HG02763 (cell line): Measurements from ENCODE around the gene STAT4.

Experiments used
- ATAC-seq: cut with Tn5 transposase; IDR thresholded peaks from one replicate; pipeline ENCODE4 v1.9.1; 2021; ENCODE audit warnings: mild to moderate bottlenecking, moderate library complexity; ENCODE audit not compliant: unreplicated experiment

STAT4 gene

DNA sequence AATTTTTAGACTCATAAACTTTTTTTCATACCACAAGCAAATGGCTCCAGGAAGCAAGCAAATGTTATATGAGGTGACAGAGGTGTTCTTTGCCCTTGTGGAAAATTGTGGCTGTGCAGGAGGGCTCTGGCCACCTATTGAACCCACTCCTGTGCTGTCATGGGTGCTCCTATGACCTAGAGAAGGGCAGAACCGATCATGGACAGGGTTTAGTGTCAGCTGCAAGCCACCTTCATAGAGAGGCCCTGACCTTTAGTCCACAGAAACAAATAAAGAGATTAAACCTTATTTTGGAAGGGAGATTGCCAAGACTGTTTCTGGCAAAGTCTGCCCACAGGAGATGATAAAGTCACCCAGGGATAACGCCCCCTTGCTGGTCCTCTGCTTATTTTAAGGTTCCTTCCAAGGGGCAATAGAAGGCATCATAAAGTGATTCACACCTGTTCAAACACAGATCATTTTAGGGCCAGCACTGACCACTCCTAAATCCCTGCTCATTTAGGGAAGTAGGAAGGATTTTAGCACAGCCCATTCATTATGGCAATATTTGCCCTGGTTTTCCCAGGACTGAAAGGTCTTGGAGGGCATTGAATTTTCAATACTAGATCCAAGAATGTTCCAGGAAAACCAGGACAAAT lies 26.1 kb upstream of the STAT4 start:
- no peak for ATAC-seq

- ATAC-seq, result no peak
These were observed 25.5 kb upstream of the STAT4 start for GRCh38 chr2:191176305-191176704.

DNA sequence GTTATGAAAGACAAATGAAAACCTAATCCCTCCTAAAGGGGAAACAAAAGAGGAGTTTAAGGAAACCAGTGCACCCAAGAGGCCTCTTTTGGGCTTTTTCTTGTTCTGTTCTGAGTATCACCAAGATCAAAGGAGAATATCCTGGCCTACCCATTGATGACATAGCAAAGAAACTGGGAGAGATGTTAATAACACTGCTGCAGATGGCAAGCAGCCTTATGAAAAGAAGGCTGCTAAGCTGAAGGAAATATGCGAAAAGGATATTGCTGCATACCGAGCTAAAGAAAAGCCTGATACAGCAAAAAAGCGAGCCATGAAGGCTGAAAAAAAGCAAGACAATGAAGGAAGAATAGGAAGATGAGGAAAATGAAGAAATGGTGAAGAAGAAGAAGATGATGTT lies 23.6 kb upstream of the STAT4 start:
- no peak for ATAC-seq

GRCh38 chr2:191173206-191173605 lies 22.4 kb upstream of the STAT4 start:
- no peak for ATAC-seq

GRCh38 chr2:191171708-191172355 lies 21.0 kb upstream of the STAT4 start:
- no peak for ATAC-seq

- ATAC-seq, result no peak
These were observed 20.5 kb upstream of the STAT4 start for GRCh38 chr2:191171286-191171685.

DNA sequence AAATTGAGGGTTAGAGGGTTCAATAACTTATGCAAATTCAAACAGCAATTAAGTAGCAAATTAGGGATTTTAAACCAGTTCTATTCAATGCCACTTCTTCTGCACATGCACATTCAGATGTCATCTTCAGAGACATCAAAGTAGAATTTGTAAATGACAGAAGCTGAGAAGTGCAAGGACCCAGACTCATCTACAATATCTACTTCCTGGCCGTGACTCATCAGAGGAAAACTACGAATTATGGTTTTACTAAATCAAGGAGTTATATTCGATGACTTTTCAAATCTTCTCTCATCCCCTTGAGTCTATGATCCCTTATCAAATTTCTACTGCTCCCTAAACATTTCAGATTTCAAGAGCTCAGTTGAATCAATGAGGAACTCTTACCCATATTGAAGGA lies 20.0 kb upstream of the STAT4 start:
- no peak for ATAC-seq

GRCh38 chr2:191170301-191170636 lies 19.5 kb upstream of the STAT4 start:
- ATAC-seq, result no peak

GRCh38 chr2:191169456-191170300 lies 18.9 kb upstream of the STAT4 start:
- no peak for ATAC-seq

DNA sequence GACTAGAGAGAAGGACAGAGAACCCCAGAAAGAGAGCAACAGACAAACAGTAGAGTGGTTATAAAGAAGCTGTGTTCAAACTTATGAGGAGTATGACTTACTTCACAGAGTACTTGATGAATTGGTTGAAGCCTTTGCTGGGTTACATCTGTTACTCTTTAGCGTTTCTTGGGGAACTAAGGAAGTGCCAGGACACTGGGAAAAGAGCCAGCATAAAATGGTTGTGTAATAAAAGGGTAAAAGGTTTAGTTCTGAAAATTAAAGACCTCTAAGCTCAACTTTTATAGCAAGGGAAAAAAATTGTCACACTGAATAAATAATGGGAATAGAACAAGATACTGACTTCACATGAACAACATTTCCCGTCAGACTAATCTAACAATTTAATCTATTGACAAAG lies 17.0 kb upstream of the STAT4 start:
- ATAC-seq, result no peak

GRCh38 chr2:191166756-191167445 lies 16.1 kb upstream of the STAT4 start:
- ATAC-seq, result no peak

GRCh38 chr2:191166111-191166755 lies 15.4 kb upstream of the STAT4 start:
- no peak for ATAC-seq

- peak; percentile 56 for ATAC-seq
These were observed 14.4 kb upstream of the STAT4 start for GRCh38 chr2:191165176-191165643.

DNA sequence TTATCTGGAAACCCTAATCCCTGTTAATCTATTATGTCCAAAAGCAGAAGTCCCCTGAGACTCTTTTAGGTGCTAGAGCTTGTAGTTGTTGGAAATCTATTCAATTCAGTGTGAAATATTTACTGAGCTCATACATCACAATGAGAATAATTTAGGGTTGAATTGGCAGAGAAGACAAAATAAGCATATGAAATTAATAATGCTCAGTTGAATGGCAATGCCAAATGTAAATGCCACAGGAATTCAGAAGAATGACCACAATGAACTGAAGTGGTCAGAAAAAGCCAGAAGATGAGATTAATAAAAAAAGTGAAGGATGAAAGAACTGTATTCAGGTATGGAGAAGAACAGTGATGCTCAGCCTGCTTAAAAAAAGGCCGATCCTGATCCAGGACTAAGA lies 8.0 kb upstream of the STAT4 start:
- no peak for ATAC-seq

DNA sequence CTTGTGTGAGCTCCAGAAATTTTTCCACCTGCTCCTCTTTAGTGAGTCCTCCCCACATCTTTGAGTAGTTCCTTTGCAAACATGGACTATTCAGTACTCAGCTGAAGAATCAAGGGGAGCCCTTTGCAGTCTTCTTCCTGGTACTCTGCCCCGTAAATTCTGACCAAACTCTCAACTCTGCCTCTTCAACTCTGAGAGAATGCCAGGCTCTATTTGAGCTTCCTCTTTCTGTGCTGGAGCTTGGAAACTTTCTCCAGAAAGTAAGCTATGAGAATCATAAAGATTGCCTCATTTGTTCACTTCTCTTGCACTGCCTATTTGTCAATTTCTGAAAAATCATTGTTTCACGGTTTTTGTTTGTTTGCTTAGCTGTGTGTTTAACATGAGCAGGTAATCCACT lies 7.4 kb upstream of the STAT4 start:
- no peak for ATAC-seq

GRCh38 chr2:191155608-191156071 lies 4.8 kb upstream of the STAT4 start:
- no peak for ATAC-seq

- no peak for ATAC-seq
These were observed 2.9 kb upstream of the STAT4 start for GRCh38 chr2:191153716-191154115.

DNA sequence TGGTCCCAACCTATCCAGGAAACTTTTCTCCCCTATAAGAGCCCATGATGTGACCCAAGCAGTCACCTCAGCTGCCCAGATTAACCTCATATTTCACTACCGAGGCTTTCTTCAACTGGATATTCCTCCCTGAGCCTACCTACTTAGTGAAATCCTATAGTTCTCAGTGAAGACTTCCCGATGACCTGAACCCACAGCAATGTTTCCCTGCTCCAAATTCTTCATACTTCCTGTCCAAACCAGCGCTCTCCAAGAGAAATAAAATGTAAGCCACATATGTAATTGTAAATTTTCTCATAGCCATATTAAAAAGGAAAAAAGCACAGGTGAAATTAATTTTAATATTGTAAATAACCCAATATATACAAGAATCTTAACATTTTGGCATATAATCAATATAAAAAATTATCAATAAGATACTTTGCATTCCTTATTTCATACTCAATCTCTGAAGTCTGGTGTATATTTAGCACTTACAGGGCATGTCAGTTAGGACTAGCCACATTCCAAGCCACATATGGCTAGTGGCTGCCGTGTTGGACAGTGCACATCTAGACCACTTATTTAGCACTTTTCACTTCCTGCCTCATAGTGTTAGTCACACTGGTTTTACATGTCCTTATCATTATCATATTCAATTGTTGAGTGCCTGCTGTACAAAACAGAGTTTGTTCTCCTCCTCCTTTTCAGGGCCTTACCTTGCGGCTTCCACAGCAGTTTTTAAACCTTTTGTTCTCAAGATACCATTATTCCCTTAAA lies 1.9 kb upstream of the STAT4 start:
- ATAC-seq, result no peak

GRCh38 chr2:191151331-191151730 lies 537 bp upstream of the STAT4 start:
- no peak for ATAC-seq

DNA sequence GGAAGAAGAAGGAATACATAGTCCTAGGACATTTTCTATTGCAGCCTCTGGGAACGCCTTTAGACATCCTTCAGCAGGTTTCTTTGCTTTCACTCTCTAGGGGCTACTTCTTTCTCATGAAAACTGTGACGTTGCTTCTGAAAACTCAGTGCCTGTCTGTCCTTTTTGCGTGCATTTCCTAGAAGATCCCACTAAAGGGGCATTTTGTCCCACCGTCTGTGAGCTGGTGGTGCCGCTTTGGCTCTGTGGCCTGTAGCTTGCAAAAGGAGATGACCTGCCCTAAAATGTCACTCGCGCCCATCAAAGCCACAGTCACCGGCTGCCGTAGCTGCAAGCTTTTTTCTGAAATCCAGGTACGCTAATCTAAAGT lies 579 bp downstream of the STAT4 start:
- ATAC-seq, result peak; percentile 25
